Natural killer cell (primary cell): ENCODE results near the gene C17orf100. TPM values are rescaled to one million over a fixed set of nuclear protein-coding genes. Genes with fewer than 3 reads are reported as not detected.

Source experiments
- ATAC-seq, 3 donors: fragments of 150-1000 bp in 2 of 3; fragments of 200-7000 bp in 1 of 3; cut with Tn5 transposase; 1 replicate in 1 of 3; 2 replicates in 2 of 3; pipeline ENCODE4 v1.10.0; 2021; ENCODE audit warnings: mild to moderate bottlenecking in 2 of 3, moderate library complexity in 2 of 3
- DNase-seq, 2 donors: peaks; one replicate each; pipeline versions ENCODE4 v3.0.0 to v3.0.0-alpha.2; 2013 to 2021; ENCODE audit warnings: mixed read lengths in 1 of 2
- H3K27ac ChIP-seq: one replicate; pipeline ENCODE4 v1.5.1; 2013; ENCODE audit warnings: mild to moderate bottlenecking, low read length
- H3K27me3 ChIP-seq: one replicate; pipeline ENCODE4 v1.6.1; 2013; ENCODE audit warnings: low read length; ENCODE audit not compliant: control insufficient read depth, insufficient read depth
- H3K36me3 ChIP-seq: one replicate; pipeline ENCODE4 v1.6.1; 2013; ENCODE audit warnings: low read length; ENCODE audit not compliant: control insufficient read depth, insufficient read depth
- H3K4me1 ChIP-seq: one replicate; pipeline ENCODE4 v1.6.1; 2013; ENCODE audit warnings: low read length; ENCODE audit not compliant: control insufficient read depth, insufficient read depth
- H3K4me3 ChIP-seq: one replicate; pipeline ENCODE4 v1.5.1; 2013; ENCODE audit warnings: low read length
- H3K9me3 ChIP-seq: one replicate; pipeline ENCODE4 v1.6.1; 2013; ENCODE audit warnings: low read length; ENCODE audit not compliant: control insufficient read depth, insufficient read depth
- H3K27ac Mint-ChIP-seq, 2 donors: one replicate each; pipeline ENCODE4 v1.8.0; 2022; ENCODE audit warnings: mild to moderate bottlenecking in 2 of 2, mixed read lengths in 2 of 2, moderate library complexity in 1 of 2
- H3K27me3 Mint-ChIP-seq, 2 donors: one replicate each; pipeline ENCODE4 v1.8.0; 2022; ENCODE audit warnings: low read depth in 2 of 2, mixed read lengths in 2 of 2
- H3K36me3 Mint-ChIP-seq: one replicate; pipeline ENCODE4 v1.8.0; 2022; ENCODE audit warnings: mixed read lengths
- H3K4me1 Mint-ChIP-seq, 2 donors: one replicate each; pipeline ENCODE4 v1.8.0; 2022; ENCODE audit warnings: mixed read lengths in 2 of 2
- H3K4me3 Mint-ChIP-seq: one replicate; pipeline ENCODE4 v1.8.0; 2022; ENCODE audit warnings: mild to moderate bottlenecking, moderate library complexity, mixed read lengths
- H3K9me3 Mint-ChIP-seq, 2 donors: one replicate each; pipeline ENCODE4 v1.8.0; 2022; ENCODE audit warnings: mixed read lengths in 2 of 2
- WGBS: methylation state at CpG from one replicate; pipeline ENCODE4 v1.1.7; 2013; ENCODE audit warnings: missing lambda C conversion rate; ENCODE audit not compliant: insufficient coverage; 5-methylcytosine and 5-hydroxymethylcytosine counted together
- intact Hi-C: fragments of 100-400 bp; cut with micrococcal nuclease; formaldehyde crosslinking; loops from one replicate; pipeline ENCODE4 v1.14.2; 2022
- total RNA-seq, 4 donors: library from RNA; stranded (reverse); fragments of 120-200 nt in 1 of 4; gene quantifications; one replicate each; pipeline versions ENCODE4 v1.2.3 to v1.2.4, GENCODE V29; 2013 to 2022
- TF ChIP-seq, protein P1 (sequence below): fragments of 200-600 bp; IDR thresholded peaks from one replicate; pipeline ENCODE4 v1.8.0; 2022; ENCODE audit warnings: antibody characterized with exemption

The C17orf100 gene
- total RNA-seq, 3 donors from 2014 or later (not counting 1 experiment from before 2014, with no cell fraction given), result 0.68 to 0.87 (median 0.82) TPM

DNA sequence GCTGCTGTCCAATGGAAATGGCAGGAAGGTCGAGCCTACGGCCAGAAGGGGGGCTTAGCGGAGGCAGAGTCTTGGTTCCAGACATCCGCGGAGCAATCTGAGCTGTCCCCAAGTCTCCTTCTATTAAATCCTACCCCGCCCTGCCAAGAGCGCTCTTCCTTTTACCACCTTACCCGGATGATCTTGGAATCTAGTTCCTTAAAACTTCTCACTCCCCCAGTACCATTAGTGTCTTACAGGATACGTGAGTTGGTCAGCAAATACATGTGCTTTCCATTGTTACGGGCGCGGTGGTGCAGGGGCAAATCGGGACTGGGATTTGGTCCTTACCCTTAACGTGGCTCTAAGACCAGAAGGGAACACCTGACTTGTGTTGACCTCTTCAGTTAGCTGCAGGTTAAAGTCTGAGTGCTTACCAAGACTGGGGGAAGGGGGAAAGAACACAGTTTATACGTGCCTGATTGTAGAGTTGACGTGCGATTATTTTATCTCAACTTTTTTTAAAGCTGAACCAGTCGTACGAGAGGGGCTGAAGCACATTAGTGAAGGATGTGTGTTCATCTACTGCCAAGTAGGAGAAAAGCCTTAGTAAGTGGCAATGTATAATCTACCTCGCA is 10.2 kb upstream of the C17orf100 start:
- ATAC-seq (peak in 1 of 3 donors; percentile 2), DNase-seq (peak in 1 of 2 donors; percentile 42)
- intact Hi-C loops, result loop anchor here (1.0 kb wide), 1 partner anchor 10 kb away; the partner anchor contains the start of genes C17orf100 and MED31
- Histone ChIP-seq H3K4me3 (peak overlapping the region; percentile 83), H3K27ac (peak overlapping the region; percentile 78), H3K4me1 (peaks cover 29% of the 10 kb centered on the region), H3K36me3 (peaks cover 31% of the 10 kb centered on the region), H3K27me3 (no peaks in the 10 kb centered on the region), H3K9me3 (no peaks in the 10 kb centered on the region)
- H3K9me3 Mint-ChIP-seq, result no peaks in the 10 kb centered on the region
- peaks cover 48 to 60% of the 10 kb centered on the region in 2 donors for H3K4me1 Mint-ChIP-seq
- no peaks in the 10 kb centered on the region for H3K27me3 Mint-ChIP-seq
- peak overlapping the region; percentile 91 for H3K4me3 Mint-ChIP-seq
- H3K36me3 Mint-ChIP-seq, result peaks cover 6% of the 10 kb centered on the region
- 8% methylated on average over 20 of the region's 20 CpGs for WGBS
- H3K27ac Mint-ChIP-seq, result peak overlapping the region; percentile 93 to 94
- TF ChIP-seq, protein P1, sequence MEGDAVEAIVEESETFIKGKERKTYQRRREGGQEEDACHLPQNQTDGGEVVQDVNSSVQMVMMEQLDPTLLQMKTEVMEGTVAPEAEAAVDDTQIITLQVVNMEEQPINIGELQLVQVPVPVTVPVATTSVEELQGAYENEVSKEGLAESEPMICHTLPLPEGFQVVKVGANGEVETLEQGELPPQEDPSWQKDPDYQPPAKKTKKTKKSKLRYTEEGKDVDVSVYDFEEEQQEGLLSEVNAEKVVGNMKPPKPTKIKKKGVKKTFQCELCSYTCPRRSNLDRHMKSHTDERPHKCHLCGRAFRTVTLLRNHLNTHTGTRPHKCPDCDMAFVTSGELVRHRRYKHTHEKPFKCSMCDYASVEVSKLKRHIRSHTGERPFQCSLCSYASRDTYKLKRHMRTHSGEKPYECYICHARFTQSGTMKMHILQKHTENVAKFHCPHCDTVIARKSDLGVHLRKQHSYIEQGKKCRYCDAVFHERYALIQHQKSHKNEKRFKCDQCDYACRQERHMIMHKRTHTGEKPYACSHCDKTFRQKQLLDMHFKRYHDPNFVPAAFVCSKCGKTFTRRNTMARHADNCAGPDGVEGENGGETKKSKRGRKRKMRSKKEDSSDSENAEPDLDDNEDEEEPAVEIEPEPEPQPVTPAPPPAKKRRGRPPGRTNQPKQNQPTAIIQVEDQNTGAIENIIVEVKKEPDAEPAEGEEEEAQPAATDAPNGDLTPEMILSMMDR, result no peak

DNA sequence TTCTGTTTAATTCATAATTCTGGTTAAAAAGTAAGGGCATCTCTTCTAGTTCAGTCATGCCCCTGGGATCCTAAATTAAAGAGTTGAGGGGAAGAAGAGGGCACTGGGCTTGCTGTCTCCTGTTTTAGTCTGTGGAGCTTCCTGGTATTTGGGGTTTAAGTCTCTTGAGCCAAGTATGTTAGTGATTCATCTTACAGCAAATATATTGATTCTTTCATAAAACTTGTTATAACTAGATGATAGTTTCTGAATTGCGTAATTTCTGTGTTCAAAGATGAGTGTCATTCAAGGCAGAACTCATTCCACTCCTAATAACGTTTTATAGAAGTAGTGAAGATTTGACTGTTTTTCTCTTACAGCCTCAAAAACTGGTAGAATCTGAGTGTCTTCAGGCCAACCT is 9.0 kb upstream of the C17orf100 start:
- H3K36me3 ChIP-seq, result peaks cover 33% of the 10 kb centered on the region
- no peak for DNase-seq
- Mint-ChIP-seq H3K4me1 (peaks cover 47 to 54% of the 10 kb centered on the region in 2 donors), H3K4me3 (peak overlapping the region; percentile 91), H3K9me3 (no peaks in the 10 kb centered on the region), H3K36me3 (peaks cover 6% of the 10 kb centered on the region), H3K27ac (peak overlapping the region; percentile 53 to 93), H3K27me3 (no peaks in the 10 kb centered on the region)
- H3K27ac ChIP-seq, result no peak overlapping the region
- TF ChIP-seq, protein P1, result no peak
- WGBS, result no CpG with 5 or more reads among the region's 2 CpGs
- no peaks in the 10 kb centered on the region for H3K9me3 ChIP-seq
- no peak for ATAC-seq
- peaks cover 29% of the 10 kb centered on the region for H3K4me1 ChIP-seq
- no peak overlapping the region for H3K4me3 ChIP-seq
- intact Hi-C loops, result no loop called here
- H3K27me3 ChIP-seq, result no peaks in the 10 kb centered on the region

DNA sequence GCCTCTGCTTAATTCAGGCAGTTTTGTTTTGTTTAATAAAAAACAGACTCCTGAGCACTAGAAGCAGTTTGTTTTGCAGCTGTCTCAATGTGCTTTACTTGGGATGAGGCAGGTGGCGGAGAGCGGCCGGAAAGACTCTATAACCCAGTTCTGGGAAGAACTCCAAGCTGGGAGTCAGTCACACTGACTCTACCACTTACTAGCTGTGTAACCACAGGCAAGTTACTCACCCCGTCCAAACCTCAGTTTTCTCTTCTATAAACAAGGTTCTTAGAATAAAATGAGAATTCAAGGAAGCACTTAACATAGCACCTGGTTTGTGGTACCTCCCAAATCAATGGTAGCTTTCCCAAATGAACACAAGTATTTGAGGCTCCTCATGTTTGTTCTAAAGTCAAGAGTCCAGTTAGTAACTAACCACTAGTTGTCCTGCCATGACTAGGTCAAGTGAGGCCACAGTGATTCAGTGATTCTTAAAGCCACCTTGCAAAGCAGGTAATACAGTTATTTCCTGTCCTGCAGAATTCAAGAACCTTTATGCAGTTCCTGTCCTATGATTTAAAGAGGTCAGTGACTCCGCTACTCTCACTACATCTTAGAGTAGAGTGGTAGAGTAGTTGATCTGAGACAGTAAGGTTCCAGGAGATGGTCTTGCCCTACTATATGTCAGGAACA is 8.0 kb upstream of the C17orf100 start:
- peaks cover 50 to 57% of the 10 kb centered on the region in 2 donors for H3K4me1 Mint-ChIP-seq
- TF ChIP-seq, protein P1, result no peak
- H3K27me3 ChIP-seq, result no peaks in the 10 kb centered on the region
- DNase-seq (no peak), ATAC-seq (no peak)
- intact Hi-C loops, result no loop called here
- peak overlapping the region; percentile 8 to 53 for H3K27ac Mint-ChIP-seq
- H3K36me3 Mint-ChIP-seq, result peaks cover 6% of the 10 kb centered on the region
- no peak overlapping the region for H3K4me3 ChIP-seq
- no peak overlapping the region for H3K4me3 Mint-ChIP-seq
- no peaks in the 10 kb centered on the region for H3K9me3 Mint-ChIP-seq
- H3K9me3 ChIP-seq, result no peaks in the 10 kb centered on the region
- H3K4me1 ChIP-seq, result peaks cover 22% of the 10 kb centered on the region
- no peaks in the 10 kb centered on the region for H3K27me3 Mint-ChIP-seq
- no peak overlapping the region for H3K27ac ChIP-seq
- WGBS, result 69% methylated on average over 4 of the region's 5 CpGs
- peaks cover 37% of the 10 kb centered on the region for H3K36me3 ChIP-seq
